DOHH2 (cell line): Measurements from ENCODE around the gene COX7C.
A peak's percentile ranks its signal among the peaks of the same experiment; 100 is the strongest.
"Not testable (repeated sequence)": the region's sequence is repeated elsewhere in the genome, so short reads cannot be mapped to it uniquely, and the experiment has no call there.

Source experiments
- H3F3A ChIP-seq: fragments of 200-600 bp; sonication (generic), shearing (Covaris generic); 2 replicates; pipeline ENCODE4 v1.6.0; 2016; ENCODE audit warnings: antibody characterized with exemption, mild to moderate bottlenecking; ENCODE audit not compliant: control insufficient read depth, insufficient read depth
- H3K27ac ChIP-seq: fragments of 200-600 bp; sonication (generic); 2 replicates; pipeline ENCODE4 v1.5.1; 2014; ENCODE audit warnings: low read depth, mild to moderate bottlenecking, low read length, moderate library complexity
- H3K27me3 ChIP-seq: fragments of 200-600 bp; sonication (generic); 2 replicates; pipeline ENCODE4 v1.6.1; 2014; ENCODE audit warnings: mild to moderate bottlenecking, low read length, mixed read lengths; ENCODE audit not compliant: control insufficient read depth
- H3K36me3 ChIP-seq: fragments of 200-600 bp; sonication (generic); 2 replicates; pipeline ENCODE4 v1.6.1; 2014; ENCODE audit warnings: mild to moderate bottlenecking, low read length, moderate library complexity, mixed read lengths; ENCODE audit not compliant: control insufficient read depth
- H3K4me1 ChIP-seq: fragments of 200-600 bp; sonication (generic); 2 replicates; pipeline ENCODE4 v1.6.1; 2014; ENCODE audit warnings: mild to moderate bottlenecking, low read length, mixed read lengths; ENCODE audit not compliant: control insufficient read depth
- H3K4me2 ChIP-seq: fragments of 200-600 bp; sonication (generic); 2 replicates; pipeline ENCODE4 v1.6.0; 2014; ENCODE audit warnings: mild to moderate bottlenecking, low read length, moderate library complexity
- H3K4me3 ChIP-seq: fragments of 200-600 bp; sonication (generic); 2 replicates; pipeline ENCODE4 v1.5.1; 2014; ENCODE audit warnings: mild to moderate bottlenecking, low read length, mixed read lengths
- H3K79me2 ChIP-seq: fragments of 200-600 bp; sonication (generic); 2 replicates; pipeline ENCODE4 v1.6.1; 2014; ENCODE audit warnings: mild to moderate bottlenecking, low read length, mixed read lengths; ENCODE audit not compliant: control insufficient read depth
- H3K9me2 ChIP-seq: fragments of 200-600 bp; sonication (generic); replicated peaks from 2 replicates; pipeline ENCODE4 v1.6.1; 2014; ENCODE audit warnings: mild to moderate bottlenecking, low read length, mixed read lengths; ENCODE audit not compliant: control insufficient read depth
- H3K9me3 ChIP-seq: fragments of 200-600 bp; sonication (generic); 2 replicates; pipeline ENCODE4 v1.6.1; 2014; ENCODE audit warnings: antibody characterized with exemption, low read length, mixed read lengths; ENCODE audit not compliant: control insufficient read depth, insufficient read depth
- H4K20me1 ChIP-seq: fragments of 200-600 bp; sonication (generic); 2 replicates; pipeline ENCODE4 v1.6.0; 2014; ENCODE audit warnings: low read depth, mild to moderate bottlenecking, antibody characterized with exemption, low read length, moderate library complexity; ENCODE audit not compliant: control insufficient read depth, insufficient read depth
- CTCF ChIP-seq: fragments of 200-600 bp; sonication (generic); IDR thresholded peaks from one replicate; pipeline ENCODE4 v1.5.1; 2014; ENCODE audit warnings: antibody characterized with exemption, mild to moderate bottlenecking, low read depth, low read length; ENCODE audit not compliant: poor library complexity, severe bottlenecking
- EZH2phosphoT487 ChIP-seq: fragments of 200-600 bp; sonication (generic); IDR thresholded peaks from 2 replicates; pipeline ENCODE4 v1.6.1; 2017; ENCODE audit warnings: borderline replicate concordance, mild to moderate bottlenecking, antibody characterized with exemption, low read length, moderate library complexity, mixed read lengths

Gene COX7C

GRCh38 chr5:86617756-86618576 is at the start of gene COX7C:
TSS of gene COX7C (plus strand) at chr5:86617941. CDS start at chr5:86618056, 115 bp downstream.
- Histone ChIP-seq H4K20me1 (no peaks in the 10 kb centered on the region), H3K27ac (peak within 1 kb of the TSS; percentile 39), H3K4me1 (peaks cover 13% of the 10 kb centered on the region), H3K36me3 (peaks cover 55% of the 10 kb centered on the region), H3K9me3 (peaks cover 4% of the 10 kb centered on the region; the same call in 1 of the 2 replicates), H3K9me2 (no peaks in the 10 kb centered on the region), H3K27me3 (no peaks in the 10 kb centered on the region), H3K4me2 (peak within 1 kb of the TSS; percentile 76), H3F3A (peaks cover 24% of the 10 kb centered on the region), H3K4me3 (peak within 1 kb of the TSS; percentile 81), H3K79me2 (peaks cover 26% of the 10 kb centered on the region)
- no peak for TF ChIP-seq CTCF

GRCh38 chr5:86569522-86570426 is 48.0 kb upstream of the COX7C start:
- H3K27me3 ChIP-seq, H3K9me3 ChIP-seq, H3F3A ChIP-seq, H3K4me1 ChIP-seq, H3K79me2 ChIP-seq, H3K27ac ChIP-seq, H3K9me2 ChIP-seq, H3K36me3 ChIP-seq, H3K4me2 ChIP-seq, H4K20me1 ChIP-seq, H3K4me3 ChIP-seq: not testable (repeated sequence)

GRCh38 chr5:86570427-86571083 is 47.2 kb upstream of the COX7C start:
- no peak overlapping the region for H3K4me3 ChIP-seq
- H4K20me1 ChIP-seq, result no peaks in the 10 kb centered on the region
- H3K9me2 ChIP-seq, result no peaks in the 10 kb centered on the region
- H3K27me3 ChIP-seq, result no peaks in the 10 kb centered on the region
- H3K4me1 ChIP-seq, result no peaks in the 10 kb centered on the region
- H3K4me2 ChIP-seq, result no peak overlapping the region
- no peak overlapping the region for H3K27ac ChIP-seq
- no peaks in the 10 kb centered on the region for H3F3A ChIP-seq
- TF ChIP-seq CTCF, result no peak
- TF ChIP-seq EZH2phosphoT487, result no peak
- H3K9me3 ChIP-seq, result no peaks in the 10 kb centered on the region
- H3K36me3 ChIP-seq, result no peaks in the 10 kb centered on the region
- no peaks in the 10 kb centered on the region for H3K79me2 ChIP-seq

GRCh38 chr5:86571109-86571508 is 46.6 kb upstream of the COX7C start:
- not testable (repeated sequence) for H4K20me1 ChIP-seq, H3K79me2 ChIP-seq, H3K27me3 ChIP-seq, H3K27ac ChIP-seq, H3K9me3 ChIP-seq, H3K4me3 ChIP-seq, H3K36me3 ChIP-seq, H3K4me1 ChIP-seq, H3K9me2 ChIP-seq, H3F3A ChIP-seq, H3K4me2 ChIP-seq
